K562 (cell line): Measurements from ENCODE around the gene BSDC1. TPM values are rescaled to one million over a fixed set of nuclear protein-coding genes. Genes with fewer than 3 reads are reported as not detected.

ENCODE experiments used
- BHLHE40 ChIP-seq: IDR thresholded peaks from 2 replicates; pipeline ENCODE4 v1.6.1; 2011; ENCODE audit warnings: low read length, improper control_type of control experiment
- CBFA2T2 ChIP-seq: fragments of 450-650 bp; conservative IDR thresholded peaks from 2 replicates; pipeline ENCODE4 v1.6.1; 2017; ENCODE audit warnings: mild to moderate bottlenecking
- CEBPG ChIP-seq, 3 experiments: fragments of 200-800 bp in 1 of 3; sonication (Bioruptor generic) in 1 of 3; sonication (generic) in 1 of 3; formaldehyde crosslinking in 1 of 3; IDR thresholded peaks in 2 of 3; conservative IDR thresholded peaks in 1 of 3; 2 replicates each; pipeline versions ENCODE4 v1.6.1 to v1.8.0; 2016 to 2022; ENCODE audit warnings: missing compliant biosample characterization in 2 of 3, missing genetic modification characterization in 2 of 3, mild to moderate bottlenecking in 1 of 3, missing genetic modification reagents in 1 of 3
- DMBX1 ChIP-seq: fragments of 250-450 bp; sonication (Bioruptor Pico); IDR thresholded peaks from 2 replicates; pipeline ENCODE4 v1.8.0; 2022; ENCODE audit warnings: inconsistent platforms, mild to moderate bottlenecking, moderate library complexity, borderline replicate concordance
- DNMT1 ChIP-seq: fragments of 450-650 bp; IDR thresholded peaks from 2 replicates; pipeline ENCODE4 v1.6.1; 2016; ENCODE audit warnings: antibody characterized with exemption, mild to moderate bottlenecking
- ETV5 ChIP-seq: sonication (generic); formaldehyde crosslinking; IDR thresholded peaks from 2 replicates; pipeline ENCODE4 v1.4.0; 2020; ENCODE audit warnings: low read depth, mild to moderate bottlenecking, missing genetic modification reagents
- MAZ ChIP-seq, 2 experiments: fragments of 450-650 bp in 1 of 2; sonication (generic) in 1 of 2; formaldehyde crosslinking; IDR thresholded peaks in 1 of 2; conservative IDR thresholded peaks in 1 of 2; 2 replicates each; pipeline versions ENCODE4 v1.4.0 to v1.5.0; 2020; ENCODE audit warnings: mild to moderate bottlenecking in 1 of 2, missing genetic modification reagents in 1 of 2
- NFIX ChIP-seq: fragments of 250-450 bp; sonication (Bioruptor Pico); IDR thresholded peaks from 2 replicates; pipeline ENCODE4 v1.4.0; 2020; ENCODE audit warnings: low read depth, mild to moderate bottlenecking, moderate library complexity
- PHB ChIP-seq: fragments of 250-450 bp; sonication (Bioruptor Pico); IDR thresholded peaks from 2 replicates; pipeline ENCODE4 v1.5.0; 2021
- SOX6 ChIP-seq: fragments of 450-650 bp; IDR thresholded peaks from 2 replicates; pipeline ENCODE4 v1.6.1; 2014; ENCODE audit warnings: mild to moderate bottlenecking
- STAG1 ChIP-seq: sonication (generic); formaldehyde crosslinking; IDR thresholded peaks from 2 replicates; pipeline ENCODE4 v1.5.0; 2020; ENCODE audit warnings: missing genetic modification reagents, borderline replicate concordance
- TEAD4 ChIP-seq, 2 experiments: sonication (generic) in 1 of 2; formaldehyde crosslinking in 1 of 2; IDR thresholded peaks; 2 replicates each; pipeline versions ENCODE4 v1.6.1 to v1.8.0; 2012 to 2022; ENCODE audit warnings: borderline replicate concordance in 1 of 2, inconsistent platforms in 1 of 2, low read length in 1 of 2, mild to moderate bottlenecking in 1 of 2, missing genetic modification reagents in 1 of 2
- ZFP1 ChIP-seq: fragments of 450-650 bp; formaldehyde crosslinking; IDR thresholded peaks from 2 replicates; pipeline ENCODE4 v1.4.0; 2020; ENCODE audit warnings: mild to moderate bottlenecking, mixed read lengths
- ZNF408 ChIP-seq: fragments of 250-450 bp; sonication (Bioruptor Pico); IDR thresholded peaks from 2 replicates; pipeline ENCODE4 v1.4.0; 2020; ENCODE audit warnings: low read depth, mild to moderate bottlenecking, moderate library complexity
- polyA plus RNA-seq, 8 experiments: library from polyadenylated mRNA; depleted of rRNA in 4 of 8; stranded (reverse) in 5 of 8; unstranded in 3 of 8; fragments of >200 nt; fragmentation: Nextera tagmentation in 2 of 8; fragmentation: Illumina TruSeq in 1 of 8; extraction: Ambion mirVana in 2 of 8; extraction: Trizol in 1 of 8; gene quantifications; 2 replicates each; pipeline versions ENCODE4 v1.2.1 to v1.2.3, GENCODE V29; 2011 to 2014; ENCODE audit warnings: inconsistent platforms in 1 of 8, missing spikeins in 1 of 8
- total RNA-seq, 7 experiments: library from RNA; depleted of rRNA in 6 of 7; stranded (reverse); fragments of >200 nt in 6 of 7; fragmentation: Illumina TruSeq in 2 of 7; extraction: Trizol in 2 of 7; gene quantifications; 2 replicates each; pipeline versions ENCODE4 v1.2.1 to v1.2.3, GENCODE V29; 2011 to 2021; ENCODE audit warnings: low replicate concordance in 1 of 7
- TF ChIP-seq, protein P1 (sequence below): sonication (generic); formaldehyde crosslinking; IDR thresholded peaks from 2 replicates; pipeline ENCODE4 v1.8.0; 2022; ENCODE audit warnings: mild to moderate bottlenecking, missing genetic modification reagents, borderline replicate concordance
- TF ChIP-seq, protein P2 (sequence below): fragments of 200-800 bp; sonication (Bioruptor generic); IDR thresholded peaks from 2 replicates; pipeline ENCODE4 v1.6.1; 2017; ENCODE audit warnings: missing genetic modification characterization, missing compliant biosample characterization
- TF ChIP-seq, protein P3 (sequence below): fragments of 450-650 bp; IDR thresholded peaks from 2 replicates; pipeline ENCODE4 v1.7.1; 2018; ENCODE audit warnings: mild to moderate bottlenecking, low read depth; ENCODE audit not compliant: partially characterized antibody

The BSDC1 gene
- total and polyA plus RNA-seq, 9 of the 15 experiments (the other 6 are each of a cell fraction or from before 2014, with no cell fraction given) = 10.2 to 96.8 (median 73.1) TPM

DNA sequence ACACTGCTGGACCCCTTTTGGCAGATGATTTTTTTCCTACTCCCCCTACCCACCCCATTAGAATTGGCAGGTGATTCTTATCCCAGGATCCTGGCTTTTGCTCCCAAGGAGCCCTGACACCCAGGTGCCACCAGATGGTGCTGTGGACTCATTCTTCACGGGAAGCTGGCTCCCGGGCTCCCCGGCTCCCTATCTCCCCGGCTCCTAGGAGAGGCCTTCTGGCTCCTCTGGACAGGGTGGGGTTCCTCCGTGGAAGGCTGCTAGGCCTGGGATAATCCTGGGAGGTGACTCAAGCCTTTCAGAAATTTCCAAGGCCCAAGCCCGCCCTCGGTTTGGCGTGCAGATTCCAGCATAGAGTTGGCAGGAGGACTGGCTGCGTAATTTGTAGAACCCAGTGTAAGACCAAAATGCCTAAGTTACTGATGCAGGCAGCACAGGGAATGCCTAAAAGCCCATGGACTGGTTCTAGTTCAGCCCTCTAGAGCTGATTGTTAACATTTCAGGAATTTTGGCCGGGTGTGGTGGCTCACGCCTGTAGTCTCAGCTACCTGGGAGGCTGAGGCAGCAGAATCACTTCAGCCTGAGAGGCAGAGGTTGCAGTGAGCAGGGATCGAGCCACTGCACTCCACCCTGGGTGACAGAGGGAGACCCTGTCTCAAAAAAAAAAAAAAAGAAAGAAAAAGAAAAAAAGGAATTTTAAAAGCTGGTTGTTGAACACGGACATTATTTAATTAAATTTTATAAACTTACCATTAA is 6.8 kb upstream of the BSDC1 start (continued):
- TF ChIP-seq, protein P1, sequence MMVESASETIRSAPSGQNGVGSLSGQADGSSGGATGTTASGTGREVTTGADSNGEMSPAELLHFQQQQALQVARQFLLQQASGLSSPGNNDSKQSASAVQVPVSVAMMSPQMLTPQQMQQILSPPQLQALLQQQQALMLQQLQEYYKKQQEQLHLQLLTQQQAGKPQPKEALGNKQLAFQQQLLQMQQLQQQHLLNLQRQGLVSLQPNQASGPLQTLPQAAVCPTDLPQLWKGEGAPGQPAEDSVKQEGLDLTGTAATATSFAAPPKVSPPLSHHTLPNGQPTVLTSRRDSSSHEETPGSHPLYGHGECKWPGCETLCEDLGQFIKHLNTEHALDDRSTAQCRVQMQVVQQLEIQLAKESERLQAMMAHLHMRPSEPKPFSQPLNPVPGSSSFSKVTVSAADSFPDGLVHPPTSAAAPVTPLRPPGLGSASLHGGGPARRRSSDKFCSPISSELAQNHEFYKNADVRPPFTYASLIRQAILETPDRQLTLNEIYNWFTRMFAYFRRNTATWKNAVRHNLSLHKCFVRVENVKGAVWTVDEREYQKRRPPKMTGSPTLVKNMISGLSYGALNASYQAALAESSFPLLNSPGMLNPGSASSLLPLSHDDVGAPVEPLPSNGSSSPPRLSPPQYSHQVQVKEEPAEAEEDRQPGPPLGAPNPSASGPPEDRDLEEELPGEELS = no peak
- TF ChIP-seq STAG1 (CRISPR knock-in tag) = peak; percentile 84
- 0 out of 2 replicates have a peak, but pooled peaks have one; percentile 4 for TF ChIP-seq CBFA2T2
- TF ChIP-seq DNMT1 = no peak
- TF ChIP-seq ZFP1 = no peak
- TF ChIP-seq BHLHE40 = peak; percentile 16
- no peak for TF ChIP-seq ZNF408 (CRISPR knock-in tag)
- peak; percentile 52; the same call in 1 of the 2 replicates for TF ChIP-seq DMBX1 (CRISPR knock-in tag)
- TF ChIP-seq CEBPG (CRISPR knock-in tag; IDR thresholded peaks at IDR 0.05) = no peak
- no peak for TF ChIP-seq CEBPG (tag; conservative IDR thresholded peaks at IDR 0.05 in 1 of 2, IDR thresholded peaks at IDR 0.05 in 1 of 2)
- TF ChIP-seq SOX6 = 0 out of 2 replicates have a peak, but pooled peaks have one; percentile 15
- 0 out of 2 replicates have a peak, but pooled peaks have one; percentile 48 for TF ChIP-seq ETV5 (CRISPR knock-in tag)
- no peak for TF ChIP-seq NFIX (CRISPR knock-in tag)
- TF ChIP-seq, protein P2, sequence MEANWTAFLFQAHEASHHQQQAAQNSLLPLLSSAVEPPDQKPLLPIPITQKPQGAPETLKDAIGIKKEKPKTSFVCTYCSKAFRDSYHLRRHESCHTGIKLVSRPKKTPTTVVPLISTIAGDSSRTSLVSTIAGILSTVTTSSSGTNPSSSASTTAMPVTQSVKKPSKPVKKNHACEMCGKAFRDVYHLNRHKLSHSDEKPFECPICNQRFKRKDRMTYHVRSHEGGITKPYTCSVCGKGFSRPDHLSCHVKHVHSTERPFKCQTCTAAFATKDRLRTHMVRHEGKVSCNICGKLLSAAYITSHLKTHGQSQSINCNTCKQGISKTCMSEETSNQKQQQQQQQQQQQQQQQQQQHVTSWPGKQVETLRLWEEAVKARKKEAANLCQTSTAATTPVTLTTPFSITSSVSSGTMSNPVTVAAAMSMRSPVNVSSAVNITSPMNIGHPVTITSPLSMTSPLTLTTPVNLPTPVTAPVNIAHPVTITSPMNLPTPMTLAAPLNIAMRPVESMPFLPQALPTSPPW (CRISPR knock-in tag) = 0 out of 2 replicates have a peak, but pooled peaks have one; percentile 10
- no peak for TF ChIP-seq PHB (CRISPR knock-in tag)
- no peak for TF ChIP-seq TEAD4 (IDR thresholded peaks at IDR 0.05; ENCODE audit: low read length)
- TF ChIP-seq TEAD4 (CRISPR knock-in tag; IDR thresholded peaks at IDR 0.05; ENCODE audit: borderline replicate concordance) = no peak
- TF ChIP-seq, protein P3, sequence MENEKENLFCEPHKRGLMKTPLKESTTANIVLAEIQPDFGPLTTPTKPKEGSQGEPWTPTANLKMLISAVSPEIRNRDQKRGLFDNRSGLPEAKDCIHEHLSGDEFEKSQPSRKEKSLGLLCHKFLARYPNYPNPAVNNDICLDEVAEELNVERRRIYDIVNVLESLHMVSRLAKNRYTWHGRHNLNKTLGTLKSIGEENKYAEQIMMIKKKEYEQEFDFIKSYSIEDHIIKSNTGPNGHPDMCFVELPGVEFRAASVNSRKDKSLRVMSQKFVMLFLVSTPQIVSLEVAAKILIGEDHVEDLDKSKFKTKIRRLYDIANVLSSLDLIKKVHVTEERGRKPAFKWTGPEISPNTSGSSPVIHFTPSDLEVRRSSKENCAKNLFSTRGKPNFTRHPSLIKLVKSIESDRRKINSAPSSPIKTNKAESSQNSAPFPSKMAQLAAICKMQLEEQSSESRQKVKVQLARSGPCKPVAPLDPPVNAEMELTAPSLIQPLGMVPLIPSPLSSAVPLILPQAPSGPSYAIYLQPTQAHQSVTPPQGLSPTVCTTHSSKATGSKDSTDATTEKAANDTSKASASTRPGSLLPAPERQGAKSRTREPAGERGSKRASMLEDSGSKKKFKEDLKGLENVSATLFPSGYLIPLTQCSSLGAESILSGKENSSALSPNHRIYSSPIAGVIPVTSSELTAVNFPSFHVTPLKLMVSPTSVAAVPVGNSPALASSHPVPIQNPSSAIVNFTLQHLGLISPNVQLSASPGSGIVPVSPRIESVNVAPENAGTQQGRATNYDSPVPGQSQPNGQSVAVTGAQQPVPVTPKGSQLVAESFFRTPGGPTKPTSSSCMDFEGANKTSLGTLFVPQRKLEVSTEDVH = no peak
- peak in 1 of 2 experiments; percentile 68; a peak in 2 of 4 replicates for TF ChIP-seq MAZ (CRISPR knock-in tag; conservative IDR thresholded peaks at IDR 0.05 in 1 of 2, IDR thresholded peaks at IDR 0.05 in 1 of 2)
